Duodenal mucosa (tissue), 2 donors: Measurements from ENCODE around the gene MATN1.

Source experiments
- H3K27ac ChIP-seq: one replicate; pipeline ENCODE4 v1.7.0; 2013; ENCODE audit warnings: low read depth, low read length
- H3K27me3 ChIP-seq, 2 donors: one replicate each; pipeline ENCODE4 v1.7.0; 2013; ENCODE audit warnings: low read length in 2 of 2, control low read depth in 1 of 2; ENCODE audit not compliant: insufficient read depth in 2 of 2, control insufficient read depth in 1 of 2
- H3K36me3 ChIP-seq, 2 donors: one replicate each; pipeline ENCODE4 v1.7.0; 2013; ENCODE audit warnings: low read length in 2 of 2, control low read depth in 1 of 2; ENCODE audit not compliant: insufficient read depth in 2 of 2, control insufficient read depth in 1 of 2
- H3K4me1 ChIP-seq, 2 donors: one replicate each; pipeline ENCODE4 v1.7.0; 2013; ENCODE audit warnings: low read length in 2 of 2, control low read depth in 1 of 2; ENCODE audit not compliant: insufficient read depth in 2 of 2, control insufficient read depth in 1 of 2
- H3K4me3 ChIP-seq, 2 donors: one replicate each; pipeline ENCODE4 v1.7.0; 2013; ENCODE audit warnings: low read length in 2 of 2, low read depth in 1 of 2
- H3K9ac ChIP-seq, 2 donors: one replicate each; pipeline ENCODE4 v1.7.0; 2013; ENCODE audit warnings: low read length in 2 of 2, low read depth in 1 of 2
- H3K9me3 ChIP-seq, 2 donors: one replicate each; pipeline ENCODE4 v1.7.0; 2013; ENCODE audit warnings: low read length in 2 of 2, control low read depth in 1 of 2; ENCODE audit not compliant: control insufficient read depth in 1 of 2

MATN1 gene

DNA sequence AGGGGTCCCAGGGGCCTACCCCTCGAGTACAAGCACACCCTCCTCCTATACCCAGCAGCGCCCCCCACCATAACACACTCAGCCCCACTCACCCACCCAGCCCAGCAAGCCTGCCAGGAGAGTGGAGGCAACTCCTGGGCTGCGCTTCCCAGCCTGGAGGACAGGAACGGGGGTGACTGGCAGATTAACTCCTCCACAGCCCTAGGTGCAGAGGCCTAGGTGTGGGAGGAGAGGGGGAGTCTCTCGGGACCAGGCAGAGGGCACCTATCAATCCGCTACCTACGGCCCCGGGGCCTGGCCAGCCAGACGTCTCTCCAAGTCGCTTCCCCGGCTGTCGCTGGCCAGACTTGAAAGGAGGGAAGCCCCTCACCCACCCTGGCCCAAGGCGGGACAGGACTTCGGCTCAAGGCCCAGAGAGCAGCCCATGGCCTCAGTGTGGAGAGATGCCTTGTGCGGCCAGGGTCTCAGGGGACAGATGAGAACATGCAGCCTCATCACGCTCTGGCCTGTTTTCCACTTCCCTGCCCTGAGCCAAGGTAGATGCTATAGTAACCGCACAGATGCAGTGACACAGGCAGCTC, 24.9 kb downstream of the MATN1 start:
- Histone ChIP-seq H3K27ac (no peak overlapping the region), H3K9me3 (no peaks in the 10 kb centered on the region), H3K4me1 (no peaks in the 10 kb centered on the region), H3K36me3 (no peaks in the 10 kb centered on the region), H3K4me3 (no peak overlapping the region), H3K27me3 (peaks cover 0 to 4% of the 10 kb centered on the region in 2 donors), H3K9ac (no peak overlapping the region)

DNA sequence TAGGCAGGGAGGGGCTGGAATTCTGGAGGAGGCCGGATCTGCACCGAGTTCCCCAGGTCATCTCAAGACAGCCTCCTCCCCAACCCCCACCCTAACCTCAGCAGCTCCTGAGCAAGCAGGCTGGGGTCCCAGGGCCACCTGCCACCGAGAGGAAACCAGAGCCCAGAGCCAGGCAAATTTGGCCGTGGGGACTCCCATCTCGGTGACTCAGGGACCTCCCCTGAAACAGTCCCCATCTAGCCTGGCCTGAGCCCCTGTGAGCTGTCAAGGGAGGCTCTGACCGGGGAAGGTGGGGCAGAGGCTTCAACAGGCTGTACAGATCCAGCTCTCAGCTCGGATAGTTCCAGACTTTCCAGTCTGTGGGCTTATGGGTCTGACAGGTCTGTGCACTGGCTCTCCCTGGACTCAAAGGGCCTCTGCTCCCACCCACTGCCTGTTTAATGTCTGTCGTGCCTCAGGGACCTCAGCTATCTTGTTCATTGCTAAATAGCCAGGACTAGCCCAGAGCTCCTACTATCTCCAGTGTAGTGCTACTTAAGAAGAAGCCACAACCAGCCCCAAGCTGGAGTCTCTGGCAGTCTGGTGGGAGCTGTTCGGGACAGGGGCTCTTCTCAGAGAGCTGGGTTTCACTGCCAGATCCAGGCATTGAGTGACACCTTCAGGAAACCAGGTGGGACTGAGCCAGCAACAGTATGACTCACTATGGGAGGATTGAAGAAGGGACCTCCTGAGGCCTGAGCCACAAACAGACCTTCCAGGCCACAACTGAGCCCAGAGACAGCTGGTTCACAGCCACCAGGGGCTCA, 25.6 kb downstream of the MATN1 start:
- Histone ChIP-seq H3K4me3 (no peak overlapping the region), H3K4me1 (no peaks in the 10 kb centered on the region), H3K36me3 (no peaks in the 10 kb centered on the region), H3K9me3 (no peaks in the 10 kb centered on the region), H3K27ac (no peak overlapping the region), H3K27me3 (peaks cover 0 to 7% of the 10 kb centered on the region in 2 donors), H3K9ac (no peak overlapping the region)

- no peak overlapping the region for H3K27ac ChIP-seq
- no peak overlapping the region for H3K4me3 ChIP-seq
- peaks cover 0 to 7% of the 10 kb centered on the region in 2 donors for H3K27me3 ChIP-seq
- no peaks in the 10 kb centered on the region for H3K4me1 ChIP-seq
- H3K9me3 ChIP-seq, result no peaks in the 10 kb centered on the region
- H3K36me3 ChIP-seq, result no peaks in the 10 kb centered on the region
- no peak overlapping the region for H3K9ac ChIP-seq
Measured at GRCh38 chr1:30696831-30697230, 26.6 kb downstream of the MATN1 start.

- no peak overlapping the region for H3K4me3 ChIP-seq
- no peak overlapping the region for H3K27ac ChIP-seq
- no peaks in the 10 kb centered on the region for H3K9me3 ChIP-seq
- no peak overlapping the region for H3K9ac ChIP-seq
- H3K4me1 ChIP-seq, result no peaks in the 10 kb centered on the region
- H3K36me3 ChIP-seq, result no peaks in the 10 kb centered on the region
- H3K27me3 ChIP-seq, result peaks cover 0 to 7% of the 10 kb centered on the region in 2 donors
Measured at GRCh38 chr1:30695439-30695841, 27.9 kb downstream of the MATN1 start.

- no peaks in the 10 kb centered on the region for H3K4me1 ChIP-seq
- H3K4me3 ChIP-seq, result no peak overlapping the region
- H3K36me3 ChIP-seq, result no peaks in the 10 kb centered on the region
- H3K27ac ChIP-seq, result no peak overlapping the region
- H3K9me3 ChIP-seq, result no peaks in the 10 kb centered on the region
- H3K9ac ChIP-seq, result no peak overlapping the region
- peaks cover 0 to 7% of the 10 kb centered on the region in 2 donors for H3K27me3 ChIP-seq
Measured at GRCh38 chr1:30694280-30695175, 28.9 kb downstream of the MATN1 start.

- H3K4me3 ChIP-seq, result no peak overlapping the region
- peaks cover 0 to 7% of the 10 kb centered on the region in 2 donors for H3K27me3 ChIP-seq
- H3K4me1 ChIP-seq, result no peaks in the 10 kb centered on the region
- no peaks in the 10 kb centered on the region for H3K36me3 ChIP-seq
- no peak overlapping the region for H3K27ac ChIP-seq
- no peaks in the 10 kb centered on the region for H3K9me3 ChIP-seq
- no peak overlapping the region for H3K9ac ChIP-seq
Measured at GRCh38 chr1:30693822-30694221, 29.6 kb downstream of the MATN1 start.

- Histone ChIP-seq H3K4me1 (no peaks in the 10 kb centered on the region), H3K9me3 (no peaks in the 10 kb centered on the region), H3K27ac (no peak overlapping the region), H3K36me3 (no peaks in the 10 kb centered on the region), H3K9ac (no peak overlapping the region), H3K4me3 (no peak overlapping the region), H3K27me3 (peaks cover 0 to 7% of the 10 kb centered on the region in 2 donors)
Measured at GRCh38 chr1:30693366-30693765, 30.0 kb downstream of the MATN1 start.

DNA sequence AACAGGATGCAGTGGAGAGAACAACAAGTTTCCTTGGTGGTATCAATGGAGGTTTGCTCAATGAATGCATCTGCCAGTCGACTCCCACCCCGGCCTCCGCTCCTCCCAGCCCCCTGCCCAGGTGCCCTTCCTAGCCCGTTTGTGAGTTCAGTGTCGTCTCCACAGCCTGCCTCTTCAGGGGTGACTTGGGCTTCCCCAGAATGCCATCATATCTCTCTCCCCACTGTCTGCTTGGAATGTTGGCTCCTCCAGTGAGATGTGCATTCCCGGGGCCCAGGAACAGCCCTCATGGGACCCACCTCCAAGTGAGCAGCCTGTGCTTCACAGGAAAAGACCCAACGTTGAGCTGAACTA, 30.5 kb downstream of the MATN1 start:
- no peak overlapping the region for H3K27ac ChIP-seq

DNA sequence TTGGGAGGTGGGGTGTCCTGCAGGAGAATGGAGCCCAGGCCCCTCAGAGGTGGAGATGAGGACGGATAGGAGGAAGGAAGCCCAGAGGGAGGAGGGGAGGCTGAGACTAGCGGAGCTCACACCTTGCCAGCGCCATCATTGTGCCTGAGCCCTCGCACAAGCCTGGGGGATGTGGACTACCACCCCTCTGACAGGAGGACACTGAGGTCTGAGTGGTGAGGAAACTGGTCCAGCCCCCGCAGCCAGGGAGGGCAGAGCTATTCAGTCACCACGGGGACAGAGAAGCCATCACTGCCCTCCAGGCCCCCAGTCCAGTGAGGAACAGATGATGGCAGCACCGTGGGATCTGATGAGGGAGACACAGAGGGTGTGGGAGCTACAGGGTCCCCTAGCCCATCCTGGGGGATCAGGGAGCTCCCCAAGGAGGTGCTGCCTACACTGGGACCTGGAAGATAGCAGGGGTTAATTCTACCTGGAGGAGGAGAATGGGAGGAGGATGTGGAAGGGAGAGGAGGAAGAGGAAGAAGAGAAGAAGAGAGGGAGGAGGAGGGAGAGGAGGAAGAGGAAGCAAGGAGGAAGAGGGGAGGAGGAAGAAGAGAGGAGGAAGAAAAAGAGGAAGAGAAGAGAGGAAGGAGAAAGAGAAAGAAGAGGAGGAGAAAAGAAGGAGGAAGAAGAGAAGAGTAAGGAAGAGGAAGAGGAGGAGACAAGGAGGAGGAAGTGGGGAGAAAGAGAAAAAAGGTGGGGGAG, 31.0 kb downstream of the MATN1 start:
- Histone ChIP-seq H3K9ac (no peak overlapping the region), H3K36me3 (no peaks in the 10 kb centered on the region), H3K4me1 (no peaks in the 10 kb centered on the region), H3K9me3 (no peaks in the 10 kb centered on the region), H3K4me3 (no peak overlapping the region), H3K27ac (no peak overlapping the region), H3K27me3 (peaks cover 2 to 8% of the 10 kb centered on the region in 2 donors)

More for the DNA sequence above, 30.5 kb downstream of the MATN1 start:
- Histone ChIP-seq H3K9me3 (no peaks in the 10 kb centered on the region), H3K36me3 (no peaks in the 10 kb centered on the region), H3K9ac (no peak overlapping the region), H3K4me1 (no peaks in the 10 kb centered on the region), H3K4me3 (no peak overlapping the region), H3K27me3 (peaks cover 0 to 7% of the 10 kb centered on the region in 2 donors)
